Measurements from ENCODE around the gene SOCS1. TPM values are rescaled to one million over a fixed set of nuclear protein-coding genes. Genes with fewer than 3 reads are reported as not detected.

Gene SOCS1
- total and polyA plus RNA-seq, 2 experiments from 2014 or later = 84.7 to 104 TPM

DNA sequence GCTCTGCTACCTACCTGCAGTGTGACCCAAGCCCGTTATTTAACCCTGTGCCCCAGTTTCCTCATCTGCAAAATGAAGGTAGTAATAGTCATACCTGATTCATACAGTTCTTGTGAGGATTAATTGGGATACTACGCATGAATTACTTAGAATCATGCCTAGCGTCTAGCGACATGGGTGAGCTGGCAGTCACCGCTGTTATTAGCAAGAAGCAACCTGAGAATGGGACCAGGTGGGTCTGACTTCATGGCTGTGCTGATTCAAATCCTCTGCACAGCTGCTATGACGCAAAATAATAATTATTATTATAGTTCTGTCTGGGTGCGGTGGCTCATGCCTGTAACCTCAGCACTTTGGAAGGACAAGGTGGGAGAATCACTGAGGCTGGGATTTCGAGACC lies 7.9 kb downstream of the SOCS1 start (continued):
- TF ChIP-seq, protein P1, sequence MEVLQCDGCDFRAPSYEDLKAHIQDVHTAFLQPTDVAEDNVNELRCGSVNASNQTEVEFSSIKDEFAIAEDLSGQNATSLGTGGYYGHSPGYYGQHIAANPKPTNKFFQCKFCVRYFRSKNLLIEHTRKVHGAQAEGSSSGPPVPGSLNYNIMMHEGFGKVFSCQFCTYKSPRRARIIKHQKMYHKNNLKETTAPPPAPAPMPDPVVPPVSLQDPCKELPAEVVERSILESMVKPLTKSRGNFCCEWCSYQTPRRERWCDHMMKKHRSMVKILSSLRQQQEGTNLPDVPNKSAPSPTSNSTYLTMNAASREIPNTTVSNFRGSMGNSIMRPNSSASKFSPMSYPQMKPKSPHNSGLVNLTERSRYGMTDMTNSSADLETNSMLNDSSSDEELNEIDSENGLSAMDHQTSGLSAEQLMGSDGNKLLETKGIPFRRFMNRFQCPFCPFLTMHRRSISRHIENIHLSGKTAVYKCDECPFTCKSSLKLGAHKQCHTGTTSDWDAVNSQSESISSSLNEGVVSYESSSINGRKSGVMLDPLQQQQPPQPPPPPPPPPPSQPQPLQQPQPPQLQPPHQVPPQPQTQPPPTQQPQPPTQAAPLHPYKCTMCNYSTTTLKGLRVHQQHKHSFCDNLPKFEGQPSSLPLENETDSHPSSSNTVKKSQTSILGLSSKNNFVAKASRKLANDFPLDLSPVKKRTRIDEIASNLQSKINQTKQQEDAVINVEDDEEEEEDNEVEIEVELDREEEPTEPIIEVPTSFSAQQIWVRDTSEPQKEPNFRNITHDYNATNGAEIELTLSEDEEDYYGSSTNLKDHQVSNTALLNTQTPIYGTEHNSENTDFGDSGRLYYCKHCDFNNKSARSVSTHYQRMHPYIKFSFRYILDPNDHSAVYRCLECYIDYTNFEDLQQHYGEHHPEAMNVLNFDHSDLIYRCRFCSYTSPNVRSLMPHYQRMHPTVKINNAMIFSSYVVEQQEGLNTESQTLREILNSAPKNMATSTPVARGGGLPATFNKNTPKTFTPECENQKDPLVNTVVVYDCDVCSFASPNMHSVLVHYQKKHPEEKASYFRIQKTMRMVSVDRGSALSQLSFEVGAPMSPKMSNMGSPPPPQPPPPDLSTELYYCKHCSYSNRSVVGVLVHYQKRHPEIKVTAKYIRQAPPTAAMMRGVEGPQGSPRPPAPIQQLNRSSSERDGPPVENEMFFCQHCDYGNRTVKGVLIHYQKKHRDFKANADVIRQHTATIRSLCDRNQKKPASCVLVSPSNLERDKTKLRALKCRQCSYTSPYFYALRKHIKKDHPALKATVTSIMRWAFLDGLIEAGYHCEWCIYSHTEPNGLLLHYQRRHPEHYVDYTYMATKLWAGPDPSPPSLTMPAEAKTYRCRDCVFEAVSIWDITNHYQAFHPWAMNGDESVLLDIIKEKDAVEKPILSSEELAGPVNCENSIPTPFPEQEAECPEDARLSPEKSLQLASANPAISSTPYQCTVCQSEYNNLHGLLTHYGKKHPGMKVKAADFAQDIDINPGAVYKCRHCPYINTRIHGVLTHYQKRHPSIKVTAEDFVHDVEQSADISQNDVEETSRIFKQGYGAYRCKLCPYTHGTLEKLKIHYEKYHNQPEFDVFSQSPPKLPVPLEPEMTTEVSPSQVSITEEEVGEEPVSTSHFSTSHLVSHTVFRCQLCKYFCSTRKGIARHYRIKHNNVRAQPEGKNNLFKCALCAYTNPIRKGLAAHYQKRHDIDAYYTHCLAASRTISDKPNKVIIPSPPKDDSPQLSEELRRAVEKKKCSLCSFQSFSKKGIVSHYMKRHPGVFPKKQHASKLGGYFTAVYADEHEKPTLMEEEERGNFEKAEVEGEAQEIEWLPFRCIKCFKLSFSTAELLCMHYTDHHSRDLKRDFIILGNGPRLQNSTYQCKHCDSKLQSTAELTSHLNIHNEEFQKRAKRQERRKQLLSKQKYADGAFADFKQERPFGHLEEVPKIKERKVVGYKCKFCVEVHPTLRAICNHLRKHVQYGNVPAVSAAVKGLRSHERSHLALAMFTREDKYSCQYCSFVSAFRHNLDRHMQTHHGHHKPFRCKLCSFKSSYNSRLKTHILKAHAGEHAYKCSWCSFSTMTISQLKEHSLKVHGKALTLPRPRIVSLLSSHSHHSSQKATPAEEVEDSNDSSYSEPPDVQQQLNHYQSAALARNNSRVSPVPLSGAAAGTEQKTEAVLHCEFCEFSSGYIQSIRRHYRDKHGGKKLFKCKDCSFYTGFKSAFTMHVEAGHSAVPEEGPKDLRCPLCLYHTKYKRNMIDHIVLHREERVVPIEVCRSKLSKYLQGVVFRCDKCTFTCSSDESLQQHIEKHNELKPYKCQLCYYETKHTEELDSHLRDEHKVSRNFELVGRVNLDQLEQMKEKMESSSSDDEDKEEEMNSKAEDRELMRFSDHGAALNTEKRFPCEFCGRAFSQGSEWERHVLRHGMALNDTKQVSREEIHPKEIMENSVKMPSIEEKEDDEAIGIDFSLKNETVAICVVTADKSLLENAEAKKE (CRISPR knock-in tag; IDR thresholded peaks at IDR 0.05) = no peak

DNA sequence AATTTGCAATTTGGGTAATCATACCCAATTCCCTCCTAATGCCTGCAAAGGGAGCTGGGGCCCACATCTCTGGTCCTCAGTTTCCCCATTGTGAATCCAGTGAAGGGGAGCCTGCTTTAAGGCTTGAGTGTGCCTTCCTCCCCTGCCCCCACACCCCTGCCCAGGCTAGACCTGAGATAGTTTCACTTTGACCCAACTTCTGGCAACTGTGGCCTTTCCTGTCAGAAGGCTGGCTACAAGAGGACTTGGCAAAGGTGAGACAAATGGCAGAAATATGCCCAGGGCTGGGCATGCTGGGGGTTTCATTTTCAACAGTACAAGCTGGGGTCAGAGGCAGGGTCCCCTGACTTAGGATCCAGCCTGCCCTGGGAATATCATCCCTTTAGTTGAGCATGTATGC lies 10.0 kb downstream of the SOCS1 start:
- no peak for DNase-seq (ENCODE audit: low spot score)
- Histone ChIP-seq H4K20me1 (replicated peaks; ENCODE audit: insufficient read depth) (no peaks in the 10 kb centered on the region), H2AFZ (no peak overlapping the region), H3K27me3 (ENCODE audit: insufficient read depth) (no peaks in the 10 kb centered on the region), H3K79me2 (replicated peaks; ENCODE audit: insufficient read depth) (no peaks in the 10 kb centered on the region), H3K27ac (ENCODE audit: low read depth) (no peak overlapping the region), H3F3A (replicated peaks; ENCODE audit: low read depth) (peaks cover 16% of the 10 kb centered on the region), H3K4me1 (ENCODE audit: insufficient read depth) (peaks cover 6% of the 10 kb centered on the region), H3K9me2 (ENCODE audit: insufficient read depth) (no peaks in the 10 kb centered on the region), H3K36me3 (ENCODE audit: insufficient read depth) (no peaks in the 10 kb centered on the region), H3K4me3 (no peak overlapping the region), H3K4me2 (no peak overlapping the region)
- no peak for ATAC-seq
- H3K4me1 Mint-ChIP-seq = peaks cover 6% of the 10 kb centered on the region
- H3K4me3 Mint-ChIP-seq = no peak overlapping the region
- no peaks in the 10 kb centered on the region; the same call in 2 of the 3 replicates for H3K36me3 Mint-ChIP-seq (ENCODE audit: low read depth)
- no peak overlapping the region for H3K27ac Mint-ChIP-seq
- H3K27me3 Mint-ChIP-seq (ENCODE audit: insufficient read depth, low read depth, poor library complexity) = peaks cover 10% of the 10 kb centered on the region
- no peaks in the 10 kb centered on the region for H3K9me3 Mint-ChIP-seq
- TF ChIP-seq STAT1 (IDR thresholded peaks at IDR 0.05; ENCODE audit: unreplicated experiment) = no peak
- no peak for TF ChIP-seq POLR2AphosphoS5 (IDR thresholded peaks at IDR 0.05; ENCODE audit: low read depth)
- TF ChIP-seq, protein P2, sequence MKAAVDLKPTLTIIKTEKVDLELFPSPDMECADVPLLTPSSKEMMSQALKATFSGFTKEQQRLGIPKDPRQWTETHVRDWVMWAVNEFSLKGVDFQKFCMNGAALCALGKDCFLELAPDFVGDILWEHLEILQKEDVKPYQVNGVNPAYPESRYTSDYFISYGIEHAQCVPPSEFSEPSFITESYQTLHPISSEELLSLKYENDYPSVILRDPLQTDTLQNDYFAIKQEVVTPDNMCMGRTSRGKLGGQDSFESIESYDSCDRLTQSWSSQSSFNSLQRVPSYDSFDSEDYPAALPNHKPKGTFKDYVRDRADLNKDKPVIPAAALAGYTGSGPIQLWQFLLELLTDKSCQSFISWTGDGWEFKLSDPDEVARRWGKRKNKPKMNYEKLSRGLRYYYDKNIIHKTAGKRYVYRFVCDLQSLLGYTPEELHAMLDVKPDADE (IDR thresholded peaks at IDR 0.05) = no peak
- no peak for TF ChIP-seq EZH2phosphoT487 (IDR thresholded peaks at IDR 0.05; ENCODE audit: unreplicated experiment)
- TF ChIP-seq ZNF331 (CRISPR knock-in tag; IDR thresholded peaks at IDR 0.05; ENCODE audit: low read depth) = no peak
- no peak for TF ChIP-seq CREB1 (CRISPR knock-in tag; IDR thresholded peaks at IDR 0.05; ENCODE audit: low read depth)
- no peak for TF ChIP-seq EZH2 (IDR thresholded peaks at IDR 0.05; ENCODE audit: low read depth, unreplicated experiment)
- no peak for TF ChIP-seq ZNF114 (CRISPR knock-in tag; IDR thresholded peaks at IDR 0.05)
- TF ChIP-seq, protein P3, sequence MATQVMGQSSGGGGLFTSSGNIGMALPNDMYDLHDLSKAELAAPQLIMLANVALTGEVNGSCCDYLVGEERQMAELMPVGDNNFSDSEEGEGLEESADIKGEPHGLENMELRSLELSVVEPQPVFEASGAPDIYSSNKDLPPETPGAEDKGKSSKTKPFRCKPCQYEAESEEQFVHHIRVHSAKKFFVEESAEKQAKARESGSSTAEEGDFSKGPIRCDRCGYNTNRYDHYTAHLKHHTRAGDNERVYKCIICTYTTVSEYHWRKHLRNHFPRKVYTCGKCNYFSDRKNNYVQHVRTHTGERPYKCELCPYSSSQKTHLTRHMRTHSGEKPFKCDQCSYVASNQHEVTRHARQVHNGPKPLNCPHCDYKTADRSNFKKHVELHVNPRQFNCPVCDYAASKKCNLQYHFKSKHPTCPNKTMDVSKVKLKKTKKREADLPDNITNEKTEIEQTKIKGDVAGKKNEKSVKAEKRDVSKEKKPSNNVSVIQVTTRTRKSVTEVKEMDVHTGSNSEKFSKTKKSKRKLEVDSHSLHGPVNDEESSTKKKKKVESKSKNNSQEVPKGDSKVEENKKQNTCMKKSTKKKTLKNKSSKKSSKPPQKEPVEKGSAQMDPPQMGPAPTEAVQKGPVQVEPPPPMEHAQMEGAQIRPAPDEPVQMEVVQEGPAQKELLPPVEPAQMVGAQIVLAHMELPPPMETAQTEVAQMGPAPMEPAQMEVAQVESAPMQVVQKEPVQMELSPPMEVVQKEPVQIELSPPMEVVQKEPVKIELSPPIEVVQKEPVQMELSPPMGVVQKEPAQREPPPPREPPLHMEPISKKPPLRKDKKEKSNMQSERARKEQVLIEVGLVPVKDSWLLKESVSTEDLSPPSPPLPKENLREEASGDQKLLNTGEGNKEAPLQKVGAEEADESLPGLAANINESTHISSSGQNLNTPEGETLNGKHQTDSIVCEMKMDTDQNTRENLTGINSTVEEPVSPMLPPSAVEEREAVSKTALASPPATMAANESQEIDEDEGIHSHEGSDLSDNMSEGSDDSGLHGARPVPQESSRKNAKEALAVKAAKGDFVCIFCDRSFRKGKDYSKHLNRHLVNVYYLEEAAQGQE (IDR thresholded peaks at IDR 0.05; ENCODE audit: unreplicated experiment) = no peak
